Measurements from ENCODE around the gene CFAP45. TPM values are rescaled to one million over a fixed set of nuclear protein-coding genes. Genes with fewer than 3 reads are reported as not detected.

The CFAP45 gene
- polyA plus RNA-seq, 2 of the 4 experiments (the other 2 are of a cell fraction), result 0.67 to 0.89 TPM

- Histone ChIP-seq H3K4me2 (peak overlapping the region; percentile 66), H3K27ac (peak overlapping the region; percentile 26 to 80; a peak in 5 of 6 replicates), H3K4me1 (peaks cover 81% of the 10 kb centered on the region), H3K4me3 (no peak overlapping the region), H3K9me3 (no peaks in the 10 kb centered on the region)
- peak in 1 of 2 experiments; percentile 30 for DNase-seq (ENCODE audit: low read depth in 1 of 2, low spot score in 1 of 2)
- POLR2A ChIA-PET, result interaction anchor here (1.7 kb wide), 1 partner anchor 10 kb away, joined by 5 read pairs; no protein-coding TSS in a partner anchor
- FAIRE-seq, result no peak
- WGBS (ENCODE audit: missing lambda C conversion rate), result 91% methylated on average over 5 of the region's 5 CpGs
- ATAC-seq, result no peak
- CTCF ChIA-PET, result interaction anchor here (1.1 to 1.4 kb wide), 4 partner anchors 11 to 115 kb away, joined by 4 to 9 read pairs (median 5); partner anchors contain the start of gene TAGLN2
- TF ChIP-seq JUN (IDR thresholded peaks at IDR 0.05) (no peak), TFCP2L1 (CRISPR knock-in tag; IDR thresholded peaks at IDR 0.05) (peak; percentile 24; the same call in 1 of the 2 replicates), TP53 (CRISPR knock-in tag; IDR thresholded peaks at IDR 0.05) (no peak), HOXB13 (CRISPR knock-in tag; IDR thresholded peaks at IDR 0.05; ENCODE audit: low read depth) (no peak), EHMT2 (IDR thresholded peaks at IDR 0.05; ENCODE audit: low read depth) (no peak), HES2 (IDR thresholded peaks at IDR 0.05) (no peak), CHD2 (IDR thresholded peaks at IDR 0.05; ENCODE audit: low read length, partially characterized antibody) (no peak), RNF2 (IDR thresholded peaks at IDR 0.05; ENCODE audit: borderline replicate concordance, low read depth) (no peak), ESRRA (IDR thresholded peaks at IDR 0.05; ENCODE audit: borderline replicate concordance, low read length) (no peak), FOSB (CRISPR knock-in tag; IDR thresholded peaks at IDR 0.05) (peak; percentile 73; the same call in 1 of the 2 replicates)
Measured at GRCh38 chr1:159913451-159914192, 13.7 kb upstream of the CFAP45 start.

GRCh38 chr1:159911326-159912070 lies 11.5 kb upstream of the CFAP45 start:
- ChIA-PET POLR2A (interaction anchor here (0.7 to 1.3 kb wide), 2 partner anchors 12 to 14 kb away, joined by 4 to 5 read pairs; partner anchors contain the start of gene TAGLN2), CTCF (interaction anchor here (0.8 to 1.2 kb wide), 4 partner anchors 14 to 75 kb away, joined by 3 to 5 read pairs (median 3); no protein-coding TSS in a partner anchor)
- Histone ChIP-seq H3K27ac (peak overlapping the region in 1 of 2 experiments; percentile 67; a peak in 2 of 6 replicates), H3K9me3 (no peaks in the 10 kb centered on the region), H3K4me1 (peaks cover 60% of the 10 kb centered on the region), H3K4me2 (no peak overlapping the region), H3K4me3 (no peak overlapping the region)
- WGBS (ENCODE audit: missing lambda C conversion rate), result 88% methylated on average over 6 of the region's 6 CpGs
- DNase-seq (ENCODE audit: low read depth in 1 of 2, low spot score in 1 of 2) (no peak), ATAC-seq (no peak), FAIRE-seq (no peak)
- no peak for TF ChIP-seq RARB (CRISPR knock-in tag; IDR thresholded peaks at IDR 0.05)
- TF ChIP-seq SREBF2 (IDR thresholded peaks at IDR 0.05), result no peak
- TF ChIP-seq ZNF302 (CRISPR knock-in tag; IDR thresholded peaks at IDR 0.05), result no peak
- no peak for TF ChIP-seq SMC3 (IDR thresholded peaks at IDR 0.05)
- TF ChIP-seq HDAC2 (IDR thresholded peaks at IDR 0.05), result no peak
- TF ChIP-seq POLR2A (IDR thresholded peaks at IDR 0.05; ENCODE audit: low read length), result no peak
- no peak for TF ChIP-seq HOXA7 (CRISPR knock-in tag; IDR thresholded peaks at IDR 0.05)
- TF ChIP-seq NFE2L2 (conservative IDR thresholded peaks at IDR 0.05; ENCODE audit: low read length), result no peak
- no peak for TF ChIP-seq CTCF (IDR thresholded peaks at IDR 0.05)
- TF ChIP-seq RCOR1 (IDR thresholded peaks at IDR 0.05; ENCODE audit: low read depth, low read length), result no peak
- TF ChIP-seq USF2 (IDR thresholded peaks at IDR 0.05), result no peak
- no peak for TF ChIP-seq ESRRA (IDR thresholded peaks at IDR 0.05; ENCODE audit: borderline replicate concordance, low read length)
- no peak for TF ChIP-seq EHF (CRISPR knock-in tag; IDR thresholded peaks at IDR 0.05)
- TF ChIP-seq RAD21 (conservative IDR thresholded peaks at IDR 0.05 in 1 of 2, IDR thresholded peaks at IDR 0.05 in 1 of 2), result no peak
- no peak for TF ChIP-seq ZSCAN20 (CRISPR knock-in tag; IDR thresholded peaks at IDR 0.05)
- no peak for TF ChIP-seq PHF8 (IDR thresholded peaks at IDR 0.05; ENCODE audit: borderline replicate concordance, low read depth)
- no peak for TF ChIP-seq CBX8 (IDR thresholded peaks at IDR 0.05)
- TF ChIP-seq MYC (IDR thresholded peaks at IDR 0.05; ENCODE audit: borderline replicate concordance, low read length), result no peak
